ENCODE data around the gene PKN3.

Gene PKN3

GRCh38 chr9:128729766-128730517, 27.6 kb downstream of the PKN3 start:
- no peak for TF ChIP-seq MYC (IDR thresholded peaks at IDR 0.05; ENCODE audit: low read depth, low read length)
- TF ChIP-seq MAX (IDR thresholded peaks at IDR 0.05; ENCODE audit: low read depth, low read length): no peak
- no peak for TF ChIP-seq CTCF (IDR thresholded peaks at IDR 0.05; ENCODE audit: low read depth, low read length)
- no peak for TF ChIP-seq POLR2A (IDR thresholded peaks at IDR 0.05; ENCODE audit: extremely low read depth, insufficient read length)
- DNase-seq (ENCODE audit: low read depth): no peak
- H3K4me3 ChIP-seq (ENCODE audit: low read depth, low read length): no peak overlapping the region

GRCh38 chr9:128731093-128731492, 28.8 kb downstream of the PKN3 start:
- H3K4me3 ChIP-seq (ENCODE audit: low read depth, low read length): no peak overlapping the region
- no peak for DNase-seq (ENCODE audit: low read depth)
- TF ChIP-seq MYC (IDR thresholded peaks at IDR 0.05; ENCODE audit: low read depth, low read length): no peak
- no peak for TF ChIP-seq MAX (IDR thresholded peaks at IDR 0.05; ENCODE audit: low read depth, low read length)
- no peak for TF ChIP-seq CTCF (IDR thresholded peaks at IDR 0.05; ENCODE audit: low read depth, low read length)
- no peak for TF ChIP-seq POLR2A (IDR thresholded peaks at IDR 0.05; ENCODE audit: extremely low read depth, insufficient read length)

GRCh38 chr9:128731691-128732090, 29.4 kb downstream of the PKN3 start:
- TF ChIP-seq POLR2A (IDR thresholded peaks at IDR 0.05; ENCODE audit: extremely low read depth, insufficient read length): no peak
- TF ChIP-seq MYC (IDR thresholded peaks at IDR 0.05; ENCODE audit: low read depth, low read length): no peak
- no peak for TF ChIP-seq CTCF (IDR thresholded peaks at IDR 0.05; ENCODE audit: low read depth, low read length)
- TF ChIP-seq MAX (IDR thresholded peaks at IDR 0.05; ENCODE audit: low read depth, low read length): no peak

GRCh38 chr9:128732576-128732975, 30.3 kb downstream of the PKN3 start:
- peak; percentile 20 for DNase-seq (ENCODE audit: low read depth)
- H3K4me3 ChIP-seq (ENCODE audit: low read depth, low read length): no peak overlapping the region
- TF ChIP-seq CTCF (IDR thresholded peaks at IDR 0.05; ENCODE audit: low read depth, low read length) (no peak), POLR2A (IDR thresholded peaks at IDR 0.05; ENCODE audit: extremely low read depth, insufficient read length) (no peak), MAX (IDR thresholded peaks at IDR 0.05; ENCODE audit: low read depth, low read length) (no peak), MYC (IDR thresholded peaks at IDR 0.05; ENCODE audit: low read depth, low read length) (0 out of 2 replicates have a peak, but pooled peaks have one; percentile 20)

More at GRCh38 chr9:128731691-128732090, 29.4 kb downstream of the PKN3 start:
- H3K4me3 ChIP-seq (ENCODE audit: low read depth, low read length): no peak overlapping the region
- DNase-seq (ENCODE audit: low read depth): no peak

GRCh38 chr9:128733256-128733655, 31.0 kb downstream of the PKN3 start:
- TF ChIP-seq MAX (IDR thresholded peaks at IDR 0.05; ENCODE audit: low read depth, low read length): peak; percentile 31; the same call in 1 of the 2 replicates
- peak; percentile 51 for TF ChIP-seq CTCF (IDR thresholded peaks at IDR 0.05; ENCODE audit: low read depth, low read length)
- TF ChIP-seq POLR2A (IDR thresholded peaks at IDR 0.05; ENCODE audit: extremely low read depth, insufficient read length): no peak
- TF ChIP-seq MYC (IDR thresholded peaks at IDR 0.05; ENCODE audit: low read depth, low read length): no peak
- DNase-seq (ENCODE audit: low read depth): peak; percentile 87
- H3K4me3 ChIP-seq (ENCODE audit: low read depth, low read length): no peak overlapping the region

Measured in NB4 (cell line).